DLD1 (cell line): ENCODE results near the gene HSPB8.
"Not testable (repeated sequence)": the region's sequence is repeated elsewhere in the genome, so short reads cannot be mapped to it uniquely, and the experiment has no call there.

Source experiments
- in situ Hi-C: cut with HindIII; loops from 2 replicates; pipeline ENCODE4 v1.10.0; 2017; ENCODE audit warnings: low sequenced_read_pairs

HSPB8 gene

DNA sequence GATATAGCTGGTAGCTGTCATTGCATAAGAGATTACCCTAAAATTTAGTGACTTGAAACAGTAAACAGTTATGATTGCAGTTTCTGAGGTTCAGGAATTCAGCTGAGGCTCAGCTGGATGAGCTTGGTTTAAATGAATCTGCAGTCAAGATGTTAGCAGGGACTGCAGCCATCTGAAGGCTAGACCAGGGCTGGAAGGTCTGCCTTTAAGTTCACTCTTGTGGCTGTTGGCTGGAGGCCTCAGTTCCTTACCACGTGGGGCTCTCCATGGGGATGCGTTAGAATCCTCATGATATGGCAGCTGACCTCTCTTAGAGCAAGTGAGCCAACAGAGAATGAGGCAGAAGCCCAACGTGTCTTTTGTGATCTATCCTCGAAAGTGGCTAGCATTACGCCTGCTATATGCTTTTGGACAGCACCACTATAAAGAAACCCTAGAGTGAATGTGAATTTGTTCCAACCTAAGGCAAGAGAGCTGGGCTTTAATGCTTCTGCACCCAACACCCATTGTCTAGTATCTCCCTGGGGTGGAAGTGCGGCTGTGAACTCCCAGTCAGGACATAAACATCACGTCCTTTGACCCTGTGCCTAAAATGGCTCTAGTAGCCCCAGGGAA lies 26.0 kb downstream of the HSPB8 start:
- in situ Hi-C loops, result no loop called here

DNA sequence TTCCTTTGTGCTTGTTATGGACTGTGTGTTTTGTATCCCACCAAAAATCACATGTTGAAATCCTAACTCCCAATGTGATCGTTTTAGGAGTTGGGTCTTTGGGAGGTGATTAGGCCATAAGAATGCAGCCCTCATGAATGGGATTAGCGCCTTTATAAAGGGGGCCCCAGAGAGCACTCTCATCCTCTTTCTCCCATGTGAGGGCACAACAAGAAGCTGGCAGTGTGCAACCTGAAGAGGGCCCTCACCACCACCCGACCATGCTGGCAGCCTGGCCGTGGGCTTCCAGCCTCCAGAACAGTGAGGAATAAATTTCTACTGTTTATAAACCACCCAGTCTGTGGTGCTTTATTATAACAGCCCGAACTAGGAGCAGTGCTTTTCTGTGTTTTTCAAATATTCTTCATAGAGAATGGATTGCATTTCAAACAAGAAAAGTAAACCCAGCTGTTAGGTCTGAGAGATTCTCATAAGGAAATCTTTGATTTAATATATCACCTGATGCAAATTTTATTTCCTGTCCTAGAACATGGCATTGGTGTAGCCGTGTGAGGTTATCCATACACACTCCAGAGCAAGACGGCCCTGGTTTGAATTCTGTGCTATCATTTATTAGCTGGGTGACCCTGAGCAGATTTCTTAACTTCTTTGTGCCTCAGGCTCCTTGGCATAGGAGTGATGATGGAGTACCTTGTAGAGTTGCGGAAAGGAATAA lies 27.8 kb downstream of the HSPB8 start:
- in situ Hi-C loops, result no loop called here

DNA sequence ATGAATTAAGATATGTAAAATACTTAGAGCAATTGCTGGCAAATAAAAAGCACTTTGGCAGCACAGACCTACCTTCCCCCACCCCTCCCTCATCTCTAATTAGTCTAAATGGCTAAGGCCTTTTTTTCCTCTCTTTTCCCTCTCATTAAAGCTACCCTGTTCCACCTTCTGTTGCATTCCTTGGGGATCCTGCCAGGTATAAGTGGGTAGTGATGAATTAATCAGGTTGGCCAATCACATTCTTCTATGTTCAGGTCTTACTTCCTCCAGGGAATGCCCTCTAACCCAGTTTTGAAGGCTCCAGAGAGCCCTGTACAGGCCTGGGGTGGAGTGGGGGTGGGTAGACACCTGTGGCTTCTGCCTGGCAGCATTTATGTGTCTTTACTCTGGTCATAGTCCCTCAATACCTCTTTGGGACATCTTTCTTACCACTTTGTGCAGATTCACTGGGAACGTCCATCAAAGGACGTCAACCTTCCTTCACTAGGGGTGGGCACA lies 28.4 kb downstream of the HSPB8 start:
- in situ Hi-C loops, result no loop called here

DNA sequence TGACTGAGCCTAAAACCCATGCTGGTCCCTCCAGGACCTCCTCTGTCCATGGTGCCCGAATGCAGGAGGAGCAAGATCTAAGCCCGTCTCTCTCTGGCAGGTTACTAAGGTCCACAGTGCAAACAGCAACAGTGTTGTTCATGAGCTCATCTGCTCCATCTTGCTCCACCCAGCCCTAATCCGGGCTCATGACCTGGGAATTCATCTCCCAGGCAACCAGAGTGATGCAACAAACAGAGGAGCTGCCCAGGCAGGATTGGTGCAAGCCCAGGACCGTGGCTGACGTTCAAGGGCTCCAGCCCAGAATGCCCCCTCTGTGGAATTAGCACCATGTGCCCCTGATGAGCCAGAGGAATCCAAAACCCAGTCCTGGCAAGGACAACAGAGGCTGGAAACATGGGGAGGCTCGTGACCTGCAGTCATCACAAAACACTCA lies 29.9 kb downstream of the HSPB8 start:
- in situ Hi-C loops, result no loop called here

DNA sequence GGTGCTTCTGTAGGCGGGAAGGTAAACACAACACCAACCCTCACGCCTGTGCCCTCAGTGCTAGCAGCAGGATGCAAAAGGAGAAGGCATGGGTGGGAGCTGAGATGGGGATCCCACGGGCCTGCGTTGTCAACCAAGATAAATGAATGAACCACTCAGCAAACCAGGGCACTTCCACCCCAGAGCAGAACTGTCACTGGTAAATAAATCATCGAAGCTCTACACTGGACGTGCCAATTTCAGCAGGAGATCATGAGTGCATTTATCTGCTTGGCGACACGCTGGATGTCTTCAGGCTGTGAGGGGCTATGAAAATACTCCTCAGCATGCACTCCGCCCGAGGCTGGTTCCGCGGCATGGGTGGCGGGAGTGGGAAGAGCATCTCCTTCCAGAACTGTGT lies 33.2 kb downstream of the HSPB8 start:
- in situ Hi-C loops, result no loop called here

DNA sequence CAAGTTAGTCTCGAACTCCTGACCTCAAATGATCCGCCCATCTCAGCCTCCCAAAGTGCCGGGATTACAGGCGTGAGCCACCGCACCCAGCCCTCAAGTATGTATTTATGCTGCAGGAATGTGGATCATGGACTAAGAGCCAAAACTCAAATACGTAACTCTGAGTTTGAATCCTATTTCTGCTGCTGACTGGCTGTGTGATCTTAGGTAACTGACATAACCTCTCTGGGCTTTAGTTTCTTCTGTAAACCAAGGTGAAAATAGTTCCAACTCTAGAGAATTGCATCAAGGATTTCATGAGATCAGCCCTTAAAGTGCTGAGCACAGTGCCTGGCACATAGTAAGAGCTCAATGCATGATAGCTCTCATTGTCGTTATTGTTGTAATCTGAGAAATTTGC lies 37.4 kb downstream of the HSPB8 start:
- in situ Hi-C loops, result no loop called here

DNA sequence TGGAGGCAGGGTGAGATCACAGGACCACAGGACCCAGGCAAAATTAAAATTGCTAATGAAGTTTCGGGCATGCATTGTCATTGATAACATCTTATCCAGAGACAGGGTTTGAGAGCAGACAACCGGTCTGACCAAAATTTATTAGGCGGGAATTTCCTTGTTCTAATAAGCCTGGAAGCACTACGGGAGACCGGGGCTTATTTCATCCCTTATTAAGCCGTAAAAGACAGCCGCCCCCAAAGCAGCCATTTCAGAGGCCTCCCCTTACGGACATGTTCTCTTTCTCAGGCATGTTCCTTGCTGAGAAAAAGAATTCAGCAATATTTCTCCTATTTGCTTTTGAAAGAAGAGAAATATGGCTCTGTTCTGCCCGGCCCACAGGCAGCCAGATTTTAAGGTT lies 40.1 kb downstream of the HSPB8 start:
- in situ Hi-C loops, result not testable (repeated sequence)

DNA sequence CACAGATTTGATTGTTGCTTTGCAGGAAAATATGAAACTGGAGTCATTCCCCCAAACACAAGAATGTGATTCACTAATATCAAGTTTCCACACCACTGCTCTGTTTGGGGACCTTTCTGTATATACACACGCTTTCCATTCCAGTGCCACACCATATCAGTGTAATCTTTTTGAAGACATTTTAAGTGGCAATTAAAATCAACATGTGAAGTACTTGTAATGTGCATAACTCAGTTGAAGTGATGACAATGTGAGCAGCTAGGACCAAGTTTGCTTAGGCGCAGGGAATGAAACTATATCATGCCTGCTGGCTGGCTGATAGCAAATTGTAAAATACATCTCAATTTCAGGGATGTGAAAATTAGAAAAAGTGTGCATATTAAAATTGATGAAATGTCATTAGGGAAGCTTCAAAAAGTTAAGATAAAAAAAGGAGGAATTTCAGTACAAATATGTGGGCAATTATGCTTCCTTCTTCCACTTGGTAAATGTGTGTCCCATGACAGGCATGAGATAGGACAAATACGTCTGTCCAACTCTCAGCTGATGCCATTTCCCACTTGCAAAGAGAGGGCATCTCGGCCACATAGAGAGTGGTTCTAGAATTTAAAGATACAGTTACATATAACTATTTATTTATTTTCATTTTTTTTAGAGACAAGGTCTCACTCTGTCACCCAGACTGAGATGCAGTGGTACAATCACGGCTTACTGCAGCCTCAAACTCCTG lies 43.7 kb downstream of the HSPB8 start:
- in situ Hi-C loops, result no loop called here

DNA sequence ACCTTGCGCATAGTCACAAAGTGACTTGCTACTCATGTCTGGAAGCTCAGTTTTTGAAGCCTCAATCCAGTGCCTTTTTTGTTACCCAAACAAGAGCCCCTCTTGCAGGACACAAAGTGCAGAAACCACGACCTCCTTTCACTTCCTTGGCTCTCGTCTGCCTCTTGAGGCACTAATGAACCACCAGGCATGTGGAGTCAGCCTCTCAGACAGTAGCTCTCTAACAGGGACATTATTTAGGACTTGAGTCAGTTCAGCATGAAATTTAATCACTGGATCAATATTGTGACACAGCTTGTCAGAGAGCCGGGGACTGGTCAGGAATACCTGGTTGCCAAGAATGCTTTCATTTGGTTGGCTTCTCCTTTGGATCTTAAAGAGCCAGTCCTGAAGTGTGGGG lies 46.7 kb downstream of the HSPB8 start:
- in situ Hi-C loops, result no loop called here

DNA sequence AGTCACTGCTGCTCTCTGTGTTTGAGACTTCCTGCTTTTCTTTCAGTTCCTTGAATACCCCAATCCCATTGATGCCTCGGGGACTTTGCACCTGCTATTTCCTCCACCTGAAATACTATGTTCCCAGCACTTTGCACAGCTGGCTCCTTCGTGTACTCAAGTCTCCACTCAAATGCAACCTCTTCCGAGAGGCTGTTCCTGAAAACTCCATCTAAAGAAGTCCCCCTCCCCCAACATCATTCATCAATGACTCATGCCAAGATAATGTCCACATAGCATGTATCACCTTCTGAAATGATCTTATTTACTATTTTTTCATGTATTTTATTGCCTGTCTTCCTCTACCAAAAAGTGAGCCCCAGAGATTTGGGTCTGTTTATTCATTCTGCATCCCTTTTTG lies 48.6 kb downstream of the HSPB8 start:
- in situ Hi-C loops, result no loop called here

DNA sequence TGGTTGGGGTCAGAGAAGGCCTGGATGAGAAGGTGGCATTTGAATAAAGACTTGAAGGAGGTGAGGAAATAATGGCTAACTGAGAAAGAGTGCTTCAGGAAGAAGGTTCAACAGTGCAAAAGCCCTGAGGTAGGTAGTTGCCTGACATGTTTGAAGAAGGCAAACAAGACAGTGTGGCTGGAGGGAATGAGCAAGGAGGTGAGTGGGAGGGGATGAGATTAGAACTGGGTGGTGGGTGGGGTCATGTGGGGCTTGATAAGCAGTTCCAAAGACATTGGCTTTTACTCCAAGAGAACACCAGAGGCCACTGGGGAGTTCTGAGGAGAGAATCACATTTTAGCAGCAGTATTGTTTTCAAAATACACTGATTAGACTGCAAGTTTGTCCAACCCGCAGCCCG lies 50.5 kb downstream of the HSPB8 start:
- in situ Hi-C loops, result no loop called here

DNA sequence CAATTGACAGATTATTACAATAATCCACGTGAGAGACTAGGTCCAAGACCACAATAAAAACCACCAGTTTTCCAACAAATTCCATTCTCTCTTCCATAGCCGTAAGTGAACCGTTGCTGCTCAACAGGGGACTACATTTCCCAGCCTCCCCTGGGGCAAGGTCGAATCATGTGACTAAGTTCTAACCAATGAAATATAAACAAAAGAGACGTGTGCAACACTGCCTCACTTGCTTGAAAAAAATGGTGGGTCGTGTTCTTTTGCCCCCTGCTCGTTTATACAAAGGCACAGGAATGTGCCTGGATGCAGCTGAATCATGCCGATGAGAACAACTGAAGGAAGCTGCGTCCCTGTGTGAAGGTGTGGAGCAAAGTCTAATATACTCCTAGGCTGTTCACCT lies 51.1 kb downstream of the HSPB8 start:
- in situ Hi-C loops, result no loop called here

DNA sequence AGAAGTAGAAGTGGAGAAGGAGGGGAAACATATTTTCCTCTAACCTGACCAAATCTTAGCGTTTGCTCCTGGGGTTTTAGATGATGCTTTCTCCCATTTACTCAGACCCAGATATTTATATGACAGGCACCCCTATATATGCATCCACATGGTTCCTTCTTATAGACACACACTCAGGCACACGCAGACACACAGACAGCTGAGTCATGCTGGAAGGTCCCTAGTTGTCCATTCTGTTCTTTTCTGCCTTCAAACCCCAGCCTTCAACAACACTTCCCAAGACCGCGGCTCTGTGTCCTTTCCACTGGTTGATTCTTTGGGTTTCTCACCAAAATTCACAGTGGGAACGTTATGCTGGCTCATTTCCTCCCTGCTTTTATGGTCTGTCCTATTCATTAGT lies 52.1 kb downstream of the HSPB8 start:
- in situ Hi-C loops, result no loop called here

DNA sequence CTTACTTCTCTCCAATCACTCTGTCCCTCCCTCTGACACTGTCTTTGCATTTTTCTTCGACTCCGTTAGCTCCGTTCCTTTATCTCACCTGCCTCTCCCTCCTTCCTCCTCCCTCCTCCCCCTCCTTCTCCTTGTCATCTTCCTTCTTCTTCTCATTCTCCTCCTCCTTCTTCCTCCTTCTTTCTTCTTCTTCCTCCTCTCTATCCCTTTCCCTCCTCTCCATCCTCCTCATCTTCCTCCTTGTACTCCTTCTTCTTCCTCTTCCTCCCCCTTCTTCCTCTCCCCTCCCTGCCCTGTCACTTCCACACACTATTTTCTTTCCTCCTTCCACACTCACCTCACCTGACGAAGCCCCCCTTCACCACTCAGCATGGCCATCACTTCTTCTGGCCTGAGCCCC lies 53.0 kb downstream of the HSPB8 start:
- in situ Hi-C loops, result no loop called here

DNA sequence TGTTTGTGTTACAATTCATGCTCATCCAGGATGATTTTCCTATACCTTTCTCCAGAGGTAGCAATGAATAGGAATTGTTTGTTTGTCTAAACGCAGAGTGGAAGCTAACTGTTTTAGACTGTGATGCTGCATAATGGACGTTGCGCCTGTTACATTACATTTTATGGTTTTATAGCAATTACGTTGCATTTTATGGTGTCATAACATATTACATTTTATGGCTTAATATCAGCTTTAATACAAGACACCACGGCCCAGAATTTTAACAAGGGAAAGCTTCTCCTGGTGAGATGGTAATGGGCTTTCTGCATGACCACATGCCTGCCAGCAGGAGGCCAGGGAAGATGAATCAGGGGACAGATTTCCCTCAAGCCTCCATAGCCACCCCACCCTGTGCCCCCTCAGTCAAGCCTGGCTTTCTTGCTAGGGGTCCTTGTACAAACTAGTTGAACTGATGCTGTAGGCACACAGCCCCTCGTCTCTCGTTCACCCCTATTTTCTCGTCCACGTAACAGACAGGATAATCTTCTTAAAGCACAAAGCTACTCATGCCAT lies 56.5 kb downstream of the HSPB8 start:
- in situ Hi-C loops, result no loop called here

DNA sequence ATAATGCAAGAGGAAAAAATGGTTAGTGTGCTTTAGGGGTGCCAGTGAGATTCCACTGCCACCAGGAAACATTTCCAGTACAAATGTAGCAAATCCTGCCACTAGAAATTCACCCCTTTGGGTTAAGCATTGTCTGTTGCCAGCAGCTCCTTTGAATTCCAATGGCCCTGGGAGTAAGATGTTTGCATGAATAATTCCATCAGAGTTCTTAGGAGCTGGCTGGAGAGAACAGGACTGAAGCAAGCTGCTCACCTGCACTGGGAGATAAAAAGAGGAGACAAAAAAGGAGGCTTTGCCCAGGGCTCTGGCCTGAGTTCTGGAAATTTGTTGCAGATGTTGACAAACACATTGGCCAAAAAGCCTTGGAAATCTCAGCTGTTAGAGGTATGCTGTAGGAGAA lies 57.6 kb downstream of the HSPB8 start:
- in situ Hi-C loops, result no loop called here

DNA sequence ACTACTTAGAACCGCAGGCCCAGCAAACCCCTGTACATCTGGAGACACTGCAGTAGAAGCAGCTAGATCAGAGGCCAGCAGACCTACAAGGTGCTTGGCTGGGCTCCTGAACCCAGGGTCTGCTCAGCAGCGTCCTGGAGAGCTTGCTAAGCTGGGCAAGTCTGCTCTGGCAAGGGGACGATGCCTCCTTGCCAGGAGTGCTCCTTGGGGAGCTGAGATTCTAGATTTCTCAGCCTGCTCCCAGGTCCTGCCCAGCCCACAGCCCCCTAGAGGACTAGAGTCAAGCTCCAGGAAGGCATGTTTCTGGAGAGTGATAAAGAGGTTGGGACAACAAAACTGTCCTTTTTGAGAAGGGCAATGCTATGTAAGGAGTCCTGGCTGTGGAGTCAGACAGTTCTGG lies 60.3 kb downstream of the HSPB8 start:
- in situ Hi-C loops, result no loop called here

DNA sequence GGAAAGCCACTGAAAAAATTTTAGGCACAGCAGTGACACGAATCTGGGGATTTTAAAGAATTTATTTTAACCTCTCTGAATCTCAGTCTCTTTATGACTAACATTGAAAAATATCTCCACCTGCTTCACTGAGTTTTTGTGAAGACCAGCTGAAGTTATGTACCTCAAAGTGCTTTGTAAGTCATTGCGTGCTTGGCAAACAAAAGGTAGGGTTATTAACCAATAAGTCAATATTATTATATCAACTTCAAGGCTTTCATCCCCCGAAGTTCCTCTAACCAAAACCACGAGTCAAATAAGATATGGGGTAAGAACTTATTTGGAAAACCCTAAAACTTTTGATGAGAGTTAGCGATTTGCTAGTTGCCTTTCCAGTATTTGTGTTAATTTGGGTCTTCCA lies 62.3 kb downstream of the HSPB8 start:
- in situ Hi-C loops, result no loop called here

DNA sequence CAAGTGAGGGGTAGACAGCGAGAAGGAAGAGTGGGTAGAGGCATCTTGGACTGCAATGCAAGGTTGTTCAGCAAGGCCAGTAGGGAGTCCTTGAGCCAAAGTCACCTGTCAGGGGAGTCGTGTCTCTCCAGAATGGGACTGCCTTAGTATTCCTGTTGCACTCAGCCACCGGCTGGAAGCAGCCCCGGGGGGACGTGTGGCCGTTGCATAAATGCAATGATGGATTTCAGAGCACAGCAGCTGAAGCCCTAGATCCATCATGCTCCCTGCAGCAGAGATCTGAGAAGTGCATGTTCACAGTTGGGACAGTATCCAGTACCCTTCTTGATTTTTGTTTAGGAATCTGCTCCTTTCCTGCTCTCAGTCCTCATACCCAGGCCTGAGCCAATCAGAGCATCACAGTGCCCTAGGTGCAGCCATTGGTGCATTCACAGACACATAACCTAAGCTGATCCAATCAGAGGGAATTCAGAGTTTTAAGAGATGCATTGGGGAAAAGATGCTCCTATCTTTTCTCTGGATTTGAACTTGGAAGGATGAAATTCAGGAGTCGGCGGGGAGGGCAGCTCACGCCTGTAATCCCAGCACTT lies 62.9 kb downstream of the HSPB8 start:
- in situ Hi-C loops, result no loop called here
